IMR-90 (cell line): ENCODE data around the gene TOMM20L. TPM values are rescaled to one million over a fixed set of nuclear protein-coding genes. Genes with fewer than 3 reads are reported as not detected.
"Not testable (repeated sequence)": the region's sequence is repeated elsewhere in the genome, so short reads cannot be mapped to it uniquely, and the experiment has no call there.

ENCODE experiments used
- ATAC-seq: fragments of 200-7000 bp; cut with Tn5 transposase; 2 replicates; pipeline ENCODE4 v1.9.1; 2020; ENCODE audit warnings: low read depth, mild to moderate bottlenecking, moderate library complexity
- BruUV-seq: library from RNA; stranded (reverse); fragments of 400-500 nt; replicated peaks from 2 replicates; lab custom pipeline; 2021; lab: Mats Ljungman, UMichigan
- CTCF ChIA-PET: fragments of 300-600 bp; formaldehyde crosslinking; extraction: SDS; loops from one replicate; lab custom pipeline; 2021; ENCODE audit warnings: antibody characterized with exemption; lab: Yijun Ruan, JAX
- POLR2A ChIA-PET: fragments of 300-600 bp; sonication (Branson Sonifier 250); formaldehyde crosslinking; loops from one replicate; lab custom pipeline; 2022; ENCODE audit warnings: antibody characterized with exemption; ENCODE audit not compliant: unreplicated experiment; lab: Charles Lee
- DNase-seq: peaks from one replicate; pipeline ENCODE4 v3.0.0; 2013
- H2AFZ ChIP-seq: replicated peaks from 2 replicates; pipeline ENCODE3; 2013; ENCODE audit warnings: low read length, mild to moderate bottlenecking; ENCODE audit not compliant: poor library complexity
- H2AK5ac ChIP-seq: 2 replicates; pipeline ENCODE4 v1.6.1; 2013; ENCODE audit warnings: low read depth, low read length, inconsistent platforms
- H2AK9ac ChIP-seq: replicated peaks from 2 replicates; pipeline ENCODE3; 2013; ENCODE audit warnings: mild to moderate bottlenecking, low read depth, low read length, moderate library complexity; ENCODE audit not compliant: poor library complexity
- H2BK120ac ChIP-seq: 2 replicates; pipeline ENCODE4 v1.6.1; 2013; ENCODE audit warnings: low read depth, low read length, inconsistent platforms
- H2BK15ac ChIP-seq: 3 replicates; pipeline ENCODE4 v1.6.1; 2013; ENCODE audit warnings: low read depth, low read length, inconsistent platforms
- H2BK20ac ChIP-seq: 2 replicates; pipeline ENCODE4 v1.6.1; 2013; ENCODE audit warnings: low read depth, mild to moderate bottlenecking, inconsistent platforms, low read length, moderate library complexity
- H2BK5ac ChIP-seq: 2 replicates; pipeline ENCODE4 v1.6.1; 2013; ENCODE audit warnings: mild to moderate bottlenecking, low read depth, low read length, inconsistent platforms; ENCODE audit not compliant: poor library complexity, severe bottlenecking
- H3K14ac ChIP-seq: replicated peaks from 2 replicates; pipeline ENCODE4 v1.6.1; 2013; ENCODE audit warnings: low read depth, low read length, inconsistent platforms
- H3K18ac ChIP-seq: 2 replicates; pipeline ENCODE4 v1.6.1; 2013; ENCODE audit warnings: low read depth, low read length, control low read depth
- H3K23ac ChIP-seq: 2 replicates; pipeline ENCODE4 v1.6.1; 2013; ENCODE audit warnings: low read depth, low read length, inconsistent platforms
- H3K27ac ChIP-seq: 2 replicates; pipeline ENCODE4 v1.5.1; 2013; ENCODE audit warnings: mild to moderate bottlenecking, control low read depth, low read length; ENCODE audit not compliant: insufficient read depth
- H3K27me3 ChIP-seq: 2 replicates; pipeline ENCODE4 v1.6.1; 2013; ENCODE audit warnings: low read length; ENCODE audit not compliant: control insufficient read depth, insufficient read depth
- H3K36me3 ChIP-seq: 2 replicates; pipeline ENCODE4 v1.6.1; 2013; ENCODE audit warnings: low read length, mixed read lengths; ENCODE audit not compliant: control insufficient read depth, insufficient read depth
- H3K4ac ChIP-seq: 2 replicates; pipeline ENCODE4 v1.6.1; 2013; ENCODE audit warnings: low read depth, low read length, inconsistent platforms
- H3K4me1 ChIP-seq: 2 replicates; pipeline ENCODE4 v1.6.1; 2013; ENCODE audit warnings: low read length, mixed read lengths; ENCODE audit not compliant: control insufficient read depth, insufficient read depth
- H3K4me2 ChIP-seq: 2 replicates; pipeline ENCODE4 v1.6.1; 2013; ENCODE audit warnings: low read depth, mild to moderate bottlenecking, control low read depth, low read length, moderate library complexity
- H3K4me3 ChIP-seq: 2 replicates; pipeline ENCODE4 v1.5.1; 2013; ENCODE audit warnings: low read depth, mild to moderate bottlenecking, control low read depth, low read length, moderate library complexity; ENCODE audit not compliant: insufficient read depth
- H3K56ac ChIP-seq: 2 replicates; pipeline ENCODE4 v1.6.1; 2013; ENCODE audit warnings: low read length, inconsistent platforms; ENCODE audit not compliant: insufficient read depth; ENCODE audit errors: extremely low read depth
- H3K79me1 ChIP-seq, 2 experiments: 2 replicates each; pipeline ENCODE4 v1.6.1; 2013; ENCODE audit warnings: low read length in 2 of 2, inconsistent platforms in 1 of 2, low read depth in 1 of 2
- H3K9ac ChIP-seq: 2 replicates; pipeline ENCODE4 v1.6.1; 2013; ENCODE audit warnings: low read depth, low read length, control low read depth
- H3K9me1 ChIP-seq: 2 replicates; pipeline ENCODE4 v1.6.1; 2013; ENCODE audit warnings: low read length, inconsistent platforms; ENCODE audit not compliant: insufficient read depth
- H3K9me3 ChIP-seq: 2 replicates; pipeline ENCODE4 v1.6.1; 2013; ENCODE audit warnings: low read length; ENCODE audit not compliant: control insufficient read depth, insufficient read depth
- H4K20me1 ChIP-seq: 2 replicates; pipeline ENCODE4 v1.6.1; 2013; ENCODE audit warnings: low read length, inconsistent platforms; ENCODE audit not compliant: insufficient read depth
- H4K5ac ChIP-seq: 2 replicates; pipeline ENCODE4 v1.6.1; 2013; ENCODE audit warnings: mild to moderate bottlenecking, low read depth, low read length, control low read depth
- H4K8ac ChIP-seq, 2 experiments: 2 replicates each; pipeline ENCODE4 v1.6.1; 2013; ENCODE audit warnings: low read depth in 2 of 2, low read length in 2 of 2, control low read depth in 1 of 2, inconsistent platforms in 1 of 2
- H4K91ac ChIP-seq: 2 replicates; pipeline ENCODE4 v1.6.1; 2013; ENCODE audit warnings: low read depth, low read length, inconsistent platforms; ENCODE audit not compliant: insufficient read depth
- WGBS, 2 experiments: methylation state at CpG; one replicate each; pipeline versions ENCODE4 v1.1.5 to v1.1.7; 2013; ENCODE audit warnings: missing lambda C conversion rate in 2 of 2; ENCODE audit not compliant: insufficient read length in 1 of 2; ENCODE audit errors: extremely low coverage in 2 of 2; 5-methylcytosine and 5-hydroxymethylcytosine counted together
- dilution Hi-C: fragments of 300-500 bp; cut with HindIII; formaldehyde crosslinking; loops from one replicate; pipeline ENCODE4 v1.14.3; 2018; ENCODE audit warnings: low sequenced_read_pairs; ENCODE audit not compliant: unreplicated experiment
- in situ Hi-C: fragments of 300-500 bp; cut with MboI; formaldehyde crosslinking; loops from 3 replicates; pipeline ENCODE4 v1.14.3; 2019; ENCODE audit warnings: low sequenced_read_pairs, inconsistent platforms, mixed read lengths
- intact Hi-C: fragments of 100-400 bp; cut with micrococcal nuclease; formaldehyde crosslinking; loops from 2 replicates; pipeline ENCODE4 v1.10.0; 2022
- polyA plus RNA-seq, 3 experiments: library from polyadenylated mRNA; depleted of rRNA; stranded (reverse); fragments of >200 nt; gene quantifications; 2 replicates each; pipeline ENCODE4 v1.2.3, GENCODE V29; 2012; ENCODE audit warnings: low replicate concordance in 1 of 3
- total RNA-seq: library from RNA; depleted of rRNA; stranded (reverse); fragments of >200 nt; gene quantifications from 2 replicates; pipeline ENCODE4 v1.2.3, GENCODE V29; 2012

Gene TOMM20L
- total and polyA plus RNA-seq, 2 of the 4 experiments (the other 2 are of a cell fraction): not detected

DNA sequence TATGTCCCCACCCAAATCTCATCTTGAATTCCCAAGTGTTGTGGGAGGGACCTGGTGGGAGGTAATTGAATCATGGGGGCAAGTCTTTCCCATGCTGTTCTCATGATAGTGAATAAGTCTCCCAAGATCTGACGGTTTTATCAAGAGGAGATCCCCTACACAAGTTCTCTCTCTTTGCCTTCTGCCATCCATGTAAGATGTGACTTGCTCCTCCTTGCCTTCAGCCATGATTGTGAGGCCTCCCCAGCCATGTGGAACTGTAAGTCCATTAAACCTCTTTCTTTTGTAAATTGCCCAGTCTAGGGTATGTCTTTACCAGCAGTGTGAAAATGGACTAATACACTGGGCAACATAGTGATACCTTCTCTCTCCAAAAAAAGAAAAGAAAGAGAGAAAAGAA lies 21.2 kb downstream of the TOMM20L start:
- POLR2A ChIA-PET, intact Hi-C loops, in situ Hi-C loops: not testable (repeated sequence)

More for the DNA sequence above, 21.2 kb downstream of the TOMM20L start:
- H2AFZ ChIP-seq, ATAC-seq, H3K4me2 ChIP-seq, H2AK9ac ChIP-seq, H4K20me1 ChIP-seq, H3K9me1 ChIP-seq, H4K8ac ChIP-seq, H3K4ac ChIP-seq, H3K9me3 ChIP-seq, DNase-seq, H3K27me3 ChIP-seq, H2BK20ac ChIP-seq, H3K56ac ChIP-seq, H2BK120ac ChIP-seq, BruUV-seq, CTCF ChIA-PET, H3K27ac ChIP-seq, H4K5ac ChIP-seq, H3K18ac ChIP-seq, H4K91ac ChIP-seq, H3K4me3 ChIP-seq, H3K23ac ChIP-seq, H3K4me1 ChIP-seq, H3K9ac ChIP-seq, dilution Hi-C loops, H2BK15ac ChIP-seq, H2AK5ac ChIP-seq, H3K14ac ChIP-seq, H2BK5ac ChIP-seq: not testable (repeated sequence)
- 100% methylated on average over 1 of the region's 1 CpG; no CpG with 5 or more reads in 1 of the 2 experiments for WGBS, 2 experiments
- peaks cover 18% of the 10 kb centered on the region for H3K36me3 ChIP-seq
- peaks cover 13 to 25% of the 10 kb centered on the region in 2 experiments for H3K79me1 ChIP-seq
